C4-2B (cell line): ENCODE results near the gene PDE9A.

Source experiments
- H3K27ac ChIP-seq: fragments of 450-650 bp; 2 replicates; pipeline ENCODE4 v1.5.1; 2017
- CTCF ChIP-seq: fragments of 450-650 bp; conservative IDR thresholded peaks from 2 replicates; pipeline ENCODE4 v1.5.1; 2017; ENCODE audit warnings: mild to moderate bottlenecking
- ZFX ChIP-seq: fragments of 450-650 bp; IDR thresholded peaks from 2 replicates; pipeline ENCODE4 v1.6.1; 2017

PDE9A gene

GRCh38 chr21:42658320-42659105, 5.1 kb downstream of the PDE9A start:
- no peak overlapping the region for H3K27ac ChIP-seq

GRCh38 chr21:42659416-42660117, 6.1 kb downstream of the PDE9A start:
- no peak for TF ChIP-seq ZFX
- no peak for TF ChIP-seq CTCF
- H3K27ac ChIP-seq = no peak overlapping the region

More at GRCh38 chr21:42658320-42659105, 5.1 kb downstream of the PDE9A start:
- TF ChIP-seq CTCF (no peak), ZFX (no peak)

- TF ChIP-seq ZFX (no peak), CTCF (no peak)
These were observed 6.7 kb downstream of the PDE9A start for GRCh38 chr21:42660118-42660470.

GRCh38 chr21:42661688-42662429, 8.4 kb downstream of the PDE9A start:
- no peak for TF ChIP-seq ZFX
- TF ChIP-seq CTCF = no peak
- H3K27ac ChIP-seq = no peak overlapping the region

More at GRCh38 chr21:42660118-42660470, 6.7 kb downstream of the PDE9A start:
- H3K27ac ChIP-seq = no peak overlapping the region

GRCh38 chr21:42662430-42663199, 9.2 kb downstream of the PDE9A start:
- no peak overlapping the region for H3K27ac ChIP-seq
- TF ChIP-seq ZFX (no peak), CTCF (no peak)

- no peak overlapping the region for H3K27ac ChIP-seq
- no peak for TF ChIP-seq CTCF
- no peak for TF ChIP-seq ZFX
These were observed 9.9 kb downstream of the PDE9A start for GRCh38 chr21:42663200-42663750.
